ENCODE measurements around the gene STRBP. TPM values are rescaled to one million over a fixed set of nuclear protein-coding genes. Genes with fewer than 3 reads are reported as not detected.

STRBP gene
- total RNA-seq, 1 experiment from 2014 or later: 74.0 TPM

DNA sequence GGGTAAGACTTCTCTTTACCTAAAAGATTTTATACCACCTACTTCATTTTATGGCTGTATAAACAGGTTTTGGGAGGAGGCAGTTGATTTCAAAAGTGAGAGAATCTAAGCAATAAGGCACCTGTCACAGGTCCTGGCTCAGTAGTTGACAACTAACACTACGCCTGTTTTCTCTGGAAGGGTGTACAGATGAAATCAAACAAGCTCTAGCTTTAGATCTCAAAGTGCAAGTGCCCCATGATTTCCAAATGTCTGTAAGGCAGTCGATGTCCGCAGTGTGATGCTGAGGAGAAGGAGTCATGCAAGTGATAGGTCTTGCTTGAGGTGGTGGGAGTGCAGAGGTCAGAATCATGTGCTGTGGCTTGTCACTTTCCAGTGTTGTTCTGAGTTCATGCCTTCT, 168.8 kb downstream of the STRBP start:
- Histone ChIP-seq H3K4ac (ENCODE audit: low read depth, low read length) (no peak overlapping the region), H3K18ac (ENCODE audit: insufficient read length, low read depth, low read length) (no peak overlapping the region), H2BK120ac (ENCODE audit: low read depth, low read length, poor library complexity, severe bottlenecking) (no peak overlapping the region), H4K8ac (replicated peaks; ENCODE audit: insufficient read length, low read depth, low read length) (no peak overlapping the region), H2AFZ (ENCODE audit: low read length) (no peak overlapping the region), H3K4me2 (ENCODE audit: insufficient read depth, insufficient read length, low read length) (no peak overlapping the region), H2BK12ac (ENCODE audit: insufficient read length, low read depth, low read length) (no peak overlapping the region), H3K4me1 (ENCODE audit: insufficient read depth, low read length) (peaks cover 15% of the 10 kb centered on the region; the same call in 1 of the 2 replicates), H4K91ac (ENCODE audit: insufficient read length, low read depth, low read length) (no peak overlapping the region), H4K5ac (ENCODE audit: insufficient read length, low read depth, low read length) (no peak overlapping the region), H3K79me2 (ENCODE audit: insufficient read depth, low read length) (no peaks in the 10 kb centered on the region), H3K79me1 (ENCODE audit: insufficient read depth, low read depth, low read length, poor library complexity, severe bottlenecking) (no peaks in the 10 kb centered on the region), H2BK15ac (ENCODE audit: low read depth, low read length) (no peak overlapping the region), H3K14ac (ENCODE audit: insufficient read depth, low read length) (no peak overlapping the region), H3K9me3 (ENCODE audit: control insufficient read depth, low read depth, low read length) (no peaks in the 10 kb centered on the region), H4K20me1 (ENCODE audit: control insufficient read depth, insufficient read depth, insufficient read length) (no peaks in the 10 kb centered on the region), H3T11ph (ENCODE audit: low read length) (no peak overlapping the region), H3K56ac (ENCODE audit: insufficient read length, low read depth, low read length) (no peak overlapping the region), H2BK20ac (ENCODE audit: low read depth, low read length, poor library complexity, severe bottlenecking) (no peak overlapping the region), H3K9ac (ENCODE audit: extremely low read depth, insufficient read length, low read length) (no peak overlapping the region), H3K23ac (ENCODE audit: insufficient read length, low read depth, low read length) (no peak overlapping the region), H2AK5ac (ENCODE audit: insufficient read length, low read length) (no peak overlapping the region), H3K27me3 (ENCODE audit: insufficient read depth, low read length) (no peaks in the 10 kb centered on the region), H3K27ac (ENCODE audit: insufficient read length, low read depth, low read length) (no peak overlapping the region), H2BK5ac (ENCODE audit: insufficient read length, low read length) (no peak overlapping the region), H3K23me2 (ENCODE audit: insufficient read length, low read depth, low read length, poor library complexity, severe bottlenecking) (no peaks in the 10 kb centered on the region)
- WGBS (ENCODE audit: extremely low coverage, insufficient read length, low lambda C conversion rate): no CpG with 5 or more reads among the region's 3 CpGs
- peaks cover 36% of the 10 kb centered on the region in 2 experiments for H3K4me1 Mint-ChIP-seq
- H3K27me3 Mint-ChIP-seq (ENCODE audit: low read depth): no peaks in the 10 kb centered on the region
- DNase-seq: no peak
- no peak overlapping the region for H3K4me3 Mint-ChIP-seq
- H3K9me3 Mint-ChIP-seq: no peaks in the 10 kb centered on the region
- H3K36me3 Mint-ChIP-seq (ENCODE audit: insufficient read depth in 1 of 3, low read depth in 3 of 3): peaks cover 38 to 81% (median 74%) of the 10 kb centered on the region in 3 experiments; a peak in 6 of 7 replicates
- peak overlapping the region in 2 of 3 experiments; percentile 72 to 78; a peak in 5 of 7 replicates for H3K27ac Mint-ChIP-seq
- TF ChIP-seq, protein P1, sequence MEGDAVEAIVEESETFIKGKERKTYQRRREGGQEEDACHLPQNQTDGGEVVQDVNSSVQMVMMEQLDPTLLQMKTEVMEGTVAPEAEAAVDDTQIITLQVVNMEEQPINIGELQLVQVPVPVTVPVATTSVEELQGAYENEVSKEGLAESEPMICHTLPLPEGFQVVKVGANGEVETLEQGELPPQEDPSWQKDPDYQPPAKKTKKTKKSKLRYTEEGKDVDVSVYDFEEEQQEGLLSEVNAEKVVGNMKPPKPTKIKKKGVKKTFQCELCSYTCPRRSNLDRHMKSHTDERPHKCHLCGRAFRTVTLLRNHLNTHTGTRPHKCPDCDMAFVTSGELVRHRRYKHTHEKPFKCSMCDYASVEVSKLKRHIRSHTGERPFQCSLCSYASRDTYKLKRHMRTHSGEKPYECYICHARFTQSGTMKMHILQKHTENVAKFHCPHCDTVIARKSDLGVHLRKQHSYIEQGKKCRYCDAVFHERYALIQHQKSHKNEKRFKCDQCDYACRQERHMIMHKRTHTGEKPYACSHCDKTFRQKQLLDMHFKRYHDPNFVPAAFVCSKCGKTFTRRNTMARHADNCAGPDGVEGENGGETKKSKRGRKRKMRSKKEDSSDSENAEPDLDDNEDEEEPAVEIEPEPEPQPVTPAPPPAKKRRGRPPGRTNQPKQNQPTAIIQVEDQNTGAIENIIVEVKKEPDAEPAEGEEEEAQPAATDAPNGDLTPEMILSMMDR (conservative IDR thresholded peaks at IDR 0.05): no peak
